Neural cell (in vitro differentiated cells): ENCODE measurements around the gene MYOM1. TPM values are rescaled to one million over a fixed set of nuclear protein-coding genes. Genes with fewer than 3 reads are reported as not detected.

Experiments used
- H2AFZ ChIP-seq: fragments of 200-600, 300-800 bp; sonication (generic), shearing (Covaris generic); 2 replicates; pipeline ENCODE4 v1.6.0; 2014; ENCODE audit warnings: low read depth, mild to moderate bottlenecking, antibody characterized with exemption, low read length, moderate library complexity
- H3F3A ChIP-seq: fragments of 200-600 bp; shearing (Covaris generic); 2 replicates; pipeline ENCODE4 v1.6.1; 2016; ENCODE audit warnings: mild to moderate bottlenecking, moderate library complexity, mixed read lengths, antibody characterized with exemption, low read length; ENCODE audit not compliant: insufficient read depth, poor library complexity, severe bottlenecking
- H3K27ac ChIP-seq: fragments of 200-600, 300-800 bp; sonication (generic), shearing (Covaris generic); 2 replicates; pipeline ENCODE4 v1.5.1; 2014; ENCODE audit warnings: mild to moderate bottlenecking, low read length, moderate library complexity
- H3K27me3 ChIP-seq: fragments of 300-800, 200-600 bp; sonication (generic), shearing (Covaris generic); 2 replicates; pipeline ENCODE4 v1.6.0; 2014; ENCODE audit warnings: mild to moderate bottlenecking, low read depth, low read length, moderate library complexity; ENCODE audit not compliant: insufficient read depth
- H3K36me3 ChIP-seq: fragments of 300-800, 200-600 bp; sonication (generic), shearing (Covaris generic); 2 replicates; pipeline ENCODE4 v1.5.1; 2014; ENCODE audit warnings: mild to moderate bottlenecking, antibody characterized with exemption, low read length, moderate library complexity; ENCODE audit not compliant: insufficient read depth
- H3K4me2 ChIP-seq: fragments of 300-800, 200-600 bp; sonication (generic), shearing (Covaris generic); 2 replicates; pipeline ENCODE4 v1.6.0; 2014; ENCODE audit warnings: mild to moderate bottlenecking, low read length
- H3K4me3 ChIP-seq: fragments of 300-800, 200-600 bp; sonication (generic), shearing (Covaris generic); 2 replicates; pipeline ENCODE4 v1.5.1; 2014; ENCODE audit warnings: mild to moderate bottlenecking, low read length, moderate library complexity
- H3K79me2 ChIP-seq: fragments of 200-600 bp; shearing (Covaris generic); replicated peaks from 2 replicates; pipeline ENCODE4 v1.6.0; 2014; ENCODE audit warnings: mild to moderate bottlenecking, low read length, moderate library complexity; ENCODE audit not compliant: insufficient read depth
- H3K9ac ChIP-seq: fragments of 300-800, 200-600 bp; sonication (generic), shearing (Covaris generic); 2 replicates; pipeline ENCODE4 v1.6.1; 2016; ENCODE audit warnings: mild to moderate bottlenecking, low read length, mixed read lengths
- H3K9me2 ChIP-seq: fragments of 200-600 bp; shearing (Covaris generic); 2 replicates; pipeline ENCODE4 v1.6.1; 2016; ENCODE audit warnings: mild to moderate bottlenecking, low read length, mixed read lengths; ENCODE audit not compliant: insufficient read depth
- H3K9me3 ChIP-seq: fragments of 200-600, 300-800 bp; sonication (generic), shearing (Covaris generic); 2 replicates; pipeline ENCODE4 v1.6.1; 2016; ENCODE audit warnings: mild to moderate bottlenecking, mixed run types, low read length, moderate library complexity, mixed read lengths
- H4K20me1 ChIP-seq: fragments of 200-600 bp; shearing (Covaris generic); 2 replicates; pipeline ENCODE4 v1.6.1; 2016; ENCODE audit warnings: mild to moderate bottlenecking, mixed run types; ENCODE audit not compliant: insufficient read depth
- EP300 ChIP-seq: fragments of 450-650 bp; conservative IDR thresholded peaks from 2 replicates; pipeline ENCODE4 v1.6.1; 2014; ENCODE audit warnings: antibody characterized with exemption, mild to moderate bottlenecking, moderate library complexity; ENCODE audit not compliant: poor library complexity, severe bottlenecking
- EZH2 ChIP-seq: fragments of 200-600, 300-800 bp; shearing (Covaris generic), sonication (generic); IDR thresholded peaks from 2 replicates; pipeline ENCODE4 v1.6.1; 2014; ENCODE audit warnings: antibody characterized with exemption, low read length, borderline replicate concordance, mild to moderate bottlenecking; ENCODE audit not compliant: insufficient read depth, poor library complexity, severe bottlenecking
- MXI1 ChIP-seq: fragments of 450-650 bp; conservative IDR thresholded peaks from 2 replicates; pipeline ENCODE4 v1.6.1; 2014; ENCODE audit warnings: antibody characterized with exemption, mild to moderate bottlenecking; ENCODE audit not compliant: poor library complexity, severe bottlenecking
- POLR2AphosphoS5 ChIP-seq: IDR thresholded peaks from 2 replicates; pipeline ENCODE4 v1.6.1; 2012
- RAD21 ChIP-seq: fragments of 450-650 bp; conservative IDR thresholded peaks from 2 replicates; pipeline ENCODE4 v1.6.1; 2014; ENCODE audit warnings: antibody characterized with exemption, mild to moderate bottlenecking, moderate library complexity
- SMC3 ChIP-seq: fragments of 450-650 bp; conservative IDR thresholded peaks from 2 replicates; pipeline ENCODE4 v1.6.1; 2014; ENCODE audit warnings: antibody characterized with exemption, mild to moderate bottlenecking, moderate library complexity; ENCODE audit not compliant: poor library complexity
- TAF1 ChIP-seq: IDR thresholded peaks from 2 replicates; pipeline ENCODE4 v1.6.1; 2012; ENCODE audit warnings: low read depth
- polyA plus RNA-seq: library from polyadenylated mRNA; depleted of rRNA; stranded (reverse); fragments of >200 nt; gene quantifications from 2 replicates; pipeline ENCODE4 v1.2.3, GENCODE V29; 2014
- TF ChIP-seq, protein P1 (sequence below): IDR thresholded peaks from 2 replicates; pipeline ENCODE4 v1.6.1; 2012; ENCODE audit warnings: borderline replicate concordance
- TF ChIP-seq, protein P2 (sequence below): fragments of 450-650 bp; IDR thresholded peaks from 2 replicates; pipeline ENCODE4 v1.5.1; 2014; ENCODE audit warnings: antibody characterized with exemption, mild to moderate bottlenecking, moderate library complexity; ENCODE audit not compliant: poor library complexity, severe bottlenecking

Gene MYOM1
- polyA plus RNA-seq, 1 donor from 2014 or later = 1.7 TPM

DNA sequence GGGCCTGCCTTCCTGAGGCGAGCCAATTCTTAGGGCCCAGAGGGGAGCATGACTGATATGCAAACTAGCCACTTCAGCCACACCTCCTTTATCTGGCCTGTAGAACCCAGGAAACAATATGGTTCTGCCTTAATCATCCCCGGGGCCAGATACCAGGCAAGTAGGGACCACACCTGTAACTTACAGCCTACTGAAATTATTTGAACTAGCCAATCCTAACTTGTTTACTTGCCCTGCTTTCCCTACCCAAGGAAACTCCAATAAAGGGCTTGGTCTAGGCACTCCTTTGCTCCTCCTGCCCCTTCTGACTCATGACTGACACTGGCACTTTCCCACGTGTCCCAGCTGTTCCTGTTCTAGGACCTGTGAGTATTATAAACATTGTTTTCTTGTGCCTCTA is 57.6 kb downstream of the MYOM1 start:
- no peak overlapping the region for H2AFZ ChIP-seq
- H3K4me3 ChIP-seq = no peak overlapping the region
- H3K79me2 ChIP-seq = no peaks in the 10 kb centered on the region
- no peaks in the 10 kb centered on the region for H3K9me3 ChIP-seq
- no peak overlapping the region for H3K4me2 ChIP-seq
- no peak overlapping the region for H3K9ac ChIP-seq
- H3K36me3 ChIP-seq = no peaks in the 10 kb centered on the region
- H3K9me2 ChIP-seq = no peaks in the 10 kb centered on the region
- H3K27me3 ChIP-seq = no peaks in the 10 kb centered on the region
- no peak overlapping the region for H3K27ac ChIP-seq
- no peaks in the 10 kb centered on the region for H4K20me1 ChIP-seq
- no peaks in the 10 kb centered on the region for H3F3A ChIP-seq
- TF ChIP-seq POLR2AphosphoS5 (no peak), RAD21 (no peak), TAF1 (no peak), EP300 (no peak), SMC3 (no peak), MXI1 (no peak), EZH2 (no peak)
- TF ChIP-seq, protein P1, sequence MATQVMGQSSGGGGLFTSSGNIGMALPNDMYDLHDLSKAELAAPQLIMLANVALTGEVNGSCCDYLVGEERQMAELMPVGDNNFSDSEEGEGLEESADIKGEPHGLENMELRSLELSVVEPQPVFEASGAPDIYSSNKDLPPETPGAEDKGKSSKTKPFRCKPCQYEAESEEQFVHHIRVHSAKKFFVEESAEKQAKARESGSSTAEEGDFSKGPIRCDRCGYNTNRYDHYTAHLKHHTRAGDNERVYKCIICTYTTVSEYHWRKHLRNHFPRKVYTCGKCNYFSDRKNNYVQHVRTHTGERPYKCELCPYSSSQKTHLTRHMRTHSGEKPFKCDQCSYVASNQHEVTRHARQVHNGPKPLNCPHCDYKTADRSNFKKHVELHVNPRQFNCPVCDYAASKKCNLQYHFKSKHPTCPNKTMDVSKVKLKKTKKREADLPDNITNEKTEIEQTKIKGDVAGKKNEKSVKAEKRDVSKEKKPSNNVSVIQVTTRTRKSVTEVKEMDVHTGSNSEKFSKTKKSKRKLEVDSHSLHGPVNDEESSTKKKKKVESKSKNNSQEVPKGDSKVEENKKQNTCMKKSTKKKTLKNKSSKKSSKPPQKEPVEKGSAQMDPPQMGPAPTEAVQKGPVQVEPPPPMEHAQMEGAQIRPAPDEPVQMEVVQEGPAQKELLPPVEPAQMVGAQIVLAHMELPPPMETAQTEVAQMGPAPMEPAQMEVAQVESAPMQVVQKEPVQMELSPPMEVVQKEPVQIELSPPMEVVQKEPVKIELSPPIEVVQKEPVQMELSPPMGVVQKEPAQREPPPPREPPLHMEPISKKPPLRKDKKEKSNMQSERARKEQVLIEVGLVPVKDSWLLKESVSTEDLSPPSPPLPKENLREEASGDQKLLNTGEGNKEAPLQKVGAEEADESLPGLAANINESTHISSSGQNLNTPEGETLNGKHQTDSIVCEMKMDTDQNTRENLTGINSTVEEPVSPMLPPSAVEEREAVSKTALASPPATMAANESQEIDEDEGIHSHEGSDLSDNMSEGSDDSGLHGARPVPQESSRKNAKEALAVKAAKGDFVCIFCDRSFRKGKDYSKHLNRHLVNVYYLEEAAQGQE = no peak
- TF ChIP-seq, protein P2, sequence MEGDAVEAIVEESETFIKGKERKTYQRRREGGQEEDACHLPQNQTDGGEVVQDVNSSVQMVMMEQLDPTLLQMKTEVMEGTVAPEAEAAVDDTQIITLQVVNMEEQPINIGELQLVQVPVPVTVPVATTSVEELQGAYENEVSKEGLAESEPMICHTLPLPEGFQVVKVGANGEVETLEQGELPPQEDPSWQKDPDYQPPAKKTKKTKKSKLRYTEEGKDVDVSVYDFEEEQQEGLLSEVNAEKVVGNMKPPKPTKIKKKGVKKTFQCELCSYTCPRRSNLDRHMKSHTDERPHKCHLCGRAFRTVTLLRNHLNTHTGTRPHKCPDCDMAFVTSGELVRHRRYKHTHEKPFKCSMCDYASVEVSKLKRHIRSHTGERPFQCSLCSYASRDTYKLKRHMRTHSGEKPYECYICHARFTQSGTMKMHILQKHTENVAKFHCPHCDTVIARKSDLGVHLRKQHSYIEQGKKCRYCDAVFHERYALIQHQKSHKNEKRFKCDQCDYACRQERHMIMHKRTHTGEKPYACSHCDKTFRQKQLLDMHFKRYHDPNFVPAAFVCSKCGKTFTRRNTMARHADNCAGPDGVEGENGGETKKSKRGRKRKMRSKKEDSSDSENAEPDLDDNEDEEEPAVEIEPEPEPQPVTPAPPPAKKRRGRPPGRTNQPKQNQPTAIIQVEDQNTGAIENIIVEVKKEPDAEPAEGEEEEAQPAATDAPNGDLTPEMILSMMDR = no peak

DNA sequence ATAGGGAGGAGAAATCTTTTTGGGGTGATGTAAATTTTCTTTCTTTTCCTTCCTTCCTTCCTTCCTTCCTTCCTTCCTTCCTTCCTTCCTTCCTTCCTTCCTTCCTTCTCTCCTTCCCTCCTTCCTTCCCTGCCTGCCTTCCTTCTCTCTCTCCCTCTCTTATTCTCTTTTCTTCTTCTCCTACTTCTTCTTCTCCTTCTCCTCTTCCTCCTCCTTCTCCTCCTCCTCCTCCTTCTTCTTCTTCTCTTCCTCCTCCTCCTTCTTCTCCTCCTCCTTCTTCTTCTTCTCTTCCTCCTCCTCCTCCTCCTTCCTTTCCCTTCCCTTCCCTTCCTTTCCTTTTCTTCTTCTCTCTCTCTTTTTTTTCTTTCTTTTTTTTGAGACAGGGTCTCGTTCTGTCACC is 59.9 kb downstream of the MYOM1 start:
- Histone ChIP-seq H3F3A (no peaks in the 10 kb centered on the region), H3K27me3 (no peaks in the 10 kb centered on the region), H3K4me3 (no peak overlapping the region), H3K9ac (no peak overlapping the region), H4K20me1 (no peaks in the 10 kb centered on the region), H2AFZ (no peak overlapping the region), H3K36me3 (no peaks in the 10 kb centered on the region), H3K4me2 (no peak overlapping the region), H3K9me3 (no peaks in the 10 kb centered on the region), H3K79me2 (no peaks in the 10 kb centered on the region), H3K9me2 (no peaks in the 10 kb centered on the region), H3K27ac (no peak overlapping the region)
- TF ChIP-seq EZH2 (no peak), MXI1 (no peak), POLR2AphosphoS5 (no peak), RAD21 (no peak), EP300 (no peak), TAF1 (no peak), SMC3 (no peak)
- TF ChIP-seq, protein P1 = no peak
- TF ChIP-seq, protein P2 = no peak
